ENCODE measurements around the gene TSPAN8.
"Not testable (repeated sequence)": the region's sequence is repeated elsewhere in the genome, so short reads cannot be mapped to it uniquely, and the experiment has no call there.

The TSPAN8 gene

DNA sequence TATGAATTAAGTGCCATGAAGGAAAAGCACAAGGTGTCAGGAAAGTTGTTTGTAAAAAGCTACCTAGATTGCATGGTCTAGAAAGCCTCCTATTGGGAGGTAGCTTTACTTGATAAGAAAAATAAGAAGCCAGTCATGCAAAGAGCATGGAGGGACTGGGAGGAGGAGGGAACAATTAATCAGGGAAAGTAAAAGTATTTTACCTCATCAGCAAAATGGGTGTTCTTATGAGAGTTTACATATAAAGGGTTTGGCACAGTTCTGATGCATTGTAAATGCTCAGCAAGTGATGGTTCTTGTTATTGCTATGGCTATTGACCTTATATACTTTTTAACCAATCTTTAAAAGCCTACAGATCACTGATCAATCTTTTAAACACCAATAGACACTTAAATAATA lies 17.0 kb upstream of the TSPAN8 start:
- TF ChIP-seq, protein P1, sequence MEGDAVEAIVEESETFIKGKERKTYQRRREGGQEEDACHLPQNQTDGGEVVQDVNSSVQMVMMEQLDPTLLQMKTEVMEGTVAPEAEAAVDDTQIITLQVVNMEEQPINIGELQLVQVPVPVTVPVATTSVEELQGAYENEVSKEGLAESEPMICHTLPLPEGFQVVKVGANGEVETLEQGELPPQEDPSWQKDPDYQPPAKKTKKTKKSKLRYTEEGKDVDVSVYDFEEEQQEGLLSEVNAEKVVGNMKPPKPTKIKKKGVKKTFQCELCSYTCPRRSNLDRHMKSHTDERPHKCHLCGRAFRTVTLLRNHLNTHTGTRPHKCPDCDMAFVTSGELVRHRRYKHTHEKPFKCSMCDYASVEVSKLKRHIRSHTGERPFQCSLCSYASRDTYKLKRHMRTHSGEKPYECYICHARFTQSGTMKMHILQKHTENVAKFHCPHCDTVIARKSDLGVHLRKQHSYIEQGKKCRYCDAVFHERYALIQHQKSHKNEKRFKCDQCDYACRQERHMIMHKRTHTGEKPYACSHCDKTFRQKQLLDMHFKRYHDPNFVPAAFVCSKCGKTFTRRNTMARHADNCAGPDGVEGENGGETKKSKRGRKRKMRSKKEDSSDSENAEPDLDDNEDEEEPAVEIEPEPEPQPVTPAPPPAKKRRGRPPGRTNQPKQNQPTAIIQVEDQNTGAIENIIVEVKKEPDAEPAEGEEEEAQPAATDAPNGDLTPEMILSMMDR (conservative IDR thresholded peaks at IDR 0.05; ENCODE audit: low read depth, low read length): no peak
- DNase-seq (ENCODE audit: low read depth): no peak
- no peak overlapping the region for H3K4me3 ChIP-seq (ENCODE audit: low read depth, low read length)

DNA sequence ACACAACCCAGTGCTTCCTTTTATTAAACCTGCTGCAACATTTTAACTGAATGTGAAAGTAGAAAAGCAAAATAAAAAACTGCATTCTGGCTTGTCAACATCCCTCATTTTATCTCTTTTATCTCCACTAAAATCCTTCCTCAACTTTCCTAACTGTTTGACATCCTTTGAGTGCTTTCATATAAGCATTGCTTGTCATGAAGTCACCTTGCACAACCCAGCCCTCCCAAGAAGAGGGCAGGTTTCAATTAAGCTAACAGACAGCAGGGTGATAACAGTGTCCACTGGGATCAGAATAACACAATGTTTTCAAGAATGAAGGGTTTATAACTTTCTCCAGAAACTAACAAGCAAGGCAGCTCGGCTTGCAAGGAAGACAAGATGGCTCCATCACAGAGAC lies 16.3 kb upstream of the TSPAN8 start:
- no peak for DNase-seq (ENCODE audit: low read depth)
- TF ChIP-seq, protein P1 (conservative IDR thresholded peaks at IDR 0.05; ENCODE audit: low read depth, low read length): no peak
- H3K4me3 ChIP-seq (ENCODE audit: low read depth, low read length): no peak overlapping the region

DNA sequence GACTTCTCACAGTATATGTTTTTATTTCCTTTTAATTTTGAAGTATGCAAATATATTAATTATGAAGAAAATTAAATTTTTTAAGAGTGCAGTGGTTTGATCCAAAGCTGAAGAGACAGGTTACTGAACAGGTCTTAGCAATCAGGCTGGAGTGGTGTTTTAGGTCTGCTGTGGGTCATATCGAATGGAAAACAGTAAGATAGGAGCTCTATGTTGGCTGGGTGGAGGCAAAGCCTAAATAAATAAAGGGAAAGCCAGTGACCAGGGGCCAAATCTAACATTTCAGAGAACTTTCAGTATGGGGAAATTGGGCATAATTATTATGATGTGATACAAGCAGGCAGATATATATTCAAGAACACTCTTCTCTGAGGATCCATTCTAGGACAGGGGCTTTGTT lies 12.7 kb upstream of the TSPAN8 start:
- no peak overlapping the region for H3K4me3 ChIP-seq (ENCODE audit: low read depth, low read length)
- TF ChIP-seq, protein P1 (conservative IDR thresholded peaks at IDR 0.05; ENCODE audit: low read depth, low read length): no peak
- DNase-seq (ENCODE audit: low read depth): no peak

DNA sequence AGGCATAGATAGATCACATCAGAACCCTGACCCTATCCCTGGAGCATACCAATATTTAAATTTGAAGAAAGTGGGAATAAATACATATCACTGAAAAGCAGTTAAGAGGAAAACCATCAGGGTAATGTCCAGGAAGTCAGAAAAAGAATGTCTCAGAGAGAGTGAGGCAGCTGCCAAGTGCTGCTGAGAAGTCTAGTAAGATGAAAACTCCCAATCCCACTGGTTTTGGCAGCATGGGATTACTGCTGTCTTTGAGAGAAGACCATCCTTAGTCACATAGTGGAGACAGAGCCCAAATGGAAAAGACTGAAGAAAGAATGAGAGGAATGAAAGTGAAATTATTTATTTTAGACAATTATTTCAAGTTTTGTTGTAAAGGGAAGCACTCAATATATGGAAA lies 11.5 kb upstream of the TSPAN8 start:
- DNase-seq (ENCODE audit: low read depth): no peak
- no peak overlapping the region for H3K4me3 ChIP-seq (ENCODE audit: low read depth, low read length)
- TF ChIP-seq, protein P1 (conservative IDR thresholded peaks at IDR 0.05; ENCODE audit: low read depth, low read length): no peak

DNA sequence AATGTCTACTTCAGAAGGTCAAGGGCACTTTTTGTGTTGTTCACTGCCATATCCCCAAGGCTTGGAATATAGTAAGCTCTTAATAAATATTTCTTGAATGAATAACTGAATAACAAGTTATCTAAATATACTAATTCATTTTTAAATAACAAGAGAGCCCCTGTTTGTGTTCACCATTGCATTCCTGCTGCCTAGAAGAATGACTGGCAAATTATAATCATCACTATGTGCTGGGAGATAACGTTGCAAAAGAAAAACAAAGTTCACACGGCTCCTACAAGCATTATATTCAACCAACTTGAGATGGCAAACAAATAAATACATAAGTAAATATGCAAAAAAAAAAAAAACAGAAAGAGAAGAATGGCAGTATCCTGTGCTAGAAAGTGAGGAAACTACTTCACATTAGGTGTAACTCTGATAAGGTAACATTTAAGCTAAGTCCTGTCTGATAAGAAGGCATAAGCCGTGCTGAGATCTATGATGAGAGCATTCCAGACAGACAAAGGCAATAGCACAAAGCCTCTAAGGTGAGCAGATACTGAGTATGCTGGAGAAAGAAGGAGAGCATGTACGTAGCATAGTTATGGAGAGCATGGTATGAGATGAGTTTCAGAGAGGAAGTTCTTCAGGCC lies 9.2 kb upstream of the TSPAN8 start:
- TF ChIP-seq, protein P1 (conservative IDR thresholded peaks at IDR 0.05; ENCODE audit: low read depth, low read length): no peak
- H3K4me3 ChIP-seq (ENCODE audit: low read depth, low read length): no peak overlapping the region
- DNase-seq (ENCODE audit: low read depth): no peak

DNA sequence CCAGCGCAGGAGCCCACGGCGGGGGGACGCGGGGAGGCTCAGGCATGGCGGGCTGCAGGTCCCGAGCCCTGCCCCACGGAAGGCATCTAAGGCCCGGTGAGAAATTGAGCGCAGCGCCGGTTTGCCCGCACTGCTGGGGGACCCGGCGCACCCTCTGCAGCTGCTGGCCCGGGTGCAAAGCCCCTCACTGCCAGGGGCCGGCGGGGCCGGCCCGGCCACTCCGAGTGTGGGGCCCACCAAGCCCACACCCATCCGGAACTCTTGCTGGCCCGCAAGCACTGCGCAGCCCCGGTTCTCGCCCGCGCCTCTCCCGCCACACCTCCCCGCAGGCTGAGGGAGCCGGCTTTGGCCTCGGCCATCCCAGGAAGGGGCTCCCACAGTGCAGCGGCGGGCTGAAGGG lies 8.5 kb upstream of the TSPAN8 start:
- TF ChIP-seq, protein P1 (conservative IDR thresholded peaks at IDR 0.05; ENCODE audit: low read depth, low read length): no peak
- DNase-seq (ENCODE audit: low read depth): no peak
- H3K4me3 ChIP-seq (ENCODE audit: low read depth, low read length): no peak overlapping the region

DNA sequence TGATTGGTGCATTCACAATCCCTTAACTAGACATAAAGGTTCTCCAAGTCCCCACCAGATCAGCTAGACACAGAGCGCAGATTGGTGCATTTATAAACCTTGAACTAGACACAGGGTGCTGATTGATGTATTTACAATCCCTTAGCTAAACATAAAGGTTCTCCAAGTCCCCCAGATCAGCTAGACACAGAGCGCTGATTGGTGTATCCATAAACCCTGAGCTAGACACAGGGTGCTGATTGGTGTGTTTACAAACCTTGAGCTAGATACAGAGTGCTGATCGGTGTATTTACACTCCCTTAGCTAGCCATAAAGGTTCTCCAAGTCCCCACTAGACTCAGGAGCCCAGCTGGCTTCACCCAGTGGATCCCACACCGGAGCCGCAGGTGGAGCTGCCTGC lies 8.0 kb upstream of the TSPAN8 start:
- not testable (repeated sequence) for H3K4me3 ChIP-seq (ENCODE audit: low read depth, low read length); DNase-seq (ENCODE audit: low read depth)
